Stomach (tissue), 9 donors: ENCODE results near the gene ATXN1. TPM values are rescaled to one million over a fixed set of nuclear protein-coding genes. Genes with fewer than 3 reads are reported as not detected.
A peak's percentile ranks its signal among the peaks of the same experiment; 100 is the strongest.

Source experiments
- DNase-seq, 2 donors: peaks; one replicate each; pipeline versions ENCODE4 v3.0.0 to v3.0.0-alpha.2; 2013 to 2019
- H3K27ac ChIP-seq, 5 donors: fragments of 200-600 bp in 4 of 5; sonication (generic) in 4 of 5; one replicate each; pipeline ENCODE4 v1.5.1; 2013 to 2019; ENCODE audit warnings: mild to moderate bottlenecking in 1 of 5, moderate library complexity in 1 of 5
- H3K27me3 ChIP-seq, 3 donors: fragments of 200-600 bp; sonication (generic); one replicate each; pipeline ENCODE4 v1.5.1; 2017 to 2019; ENCODE audit warnings: mixed run types in 1 of 3
- H3K36me3 ChIP-seq, 4 donors: fragments of 200-600 bp; sonication (generic); 1 replicate in 3 of 4; 2 replicates in 1 of 4; pipeline ENCODE4 v1.5.1; 2016 to 2019
- H3K4me1 ChIP-seq, 4 donors: fragments of 200-600 bp; sonication (generic); one replicate each; pipeline ENCODE4 v1.5.1; 2016 to 2019
- H3K4me3 ChIP-seq, 4 donors: fragments of 200-600 bp; sonication (generic) in 3 of 4; one replicate each; pipeline ENCODE4 v1.5.1; 2016 to 2019; ENCODE audit warnings: mild to moderate bottlenecking in 1 of 4
- H3K9me3 ChIP-seq, 4 donors: fragments of 200-600 bp; sonication (generic); one replicate each; pipeline ENCODE4 v1.5.1; 2016 to 2019
- EP300 ChIP-seq: sonication (generic); formaldehyde crosslinking; IDR thresholded peaks from one replicate; pipeline ENCODE4 v1.6.1; 2017; ENCODE audit warnings: antibody characterized with exemption
- POLR2A ChIP-seq, 4 donors: fragments of 450-650 bp; IDR thresholded peaks; one replicate each; pipeline ENCODE4 v1.6.1; 2016; ENCODE audit warnings: antibody characterized with exemption in 4 of 4, control low read depth in 2 of 4, mild to moderate bottlenecking in 1 of 4, moderate library complexity in 1 of 4
- POLR2AphosphoS5 ChIP-seq, 3 donors: sonication (generic); formaldehyde crosslinking; IDR thresholded peaks; one replicate each; pipeline ENCODE4 v1.6.1; 2016; ENCODE audit warnings: antibody characterized with exemption in 3 of 3
- WGBS, 5 donors: extraction: QIAGEN DNeasy Blood & Tissue Kit in 3 of 5; methylation state at CpG; one replicate each; pipeline versions ENCODE4 v1.1.5 to v1.1.7; 2013 to 2018; 5-methylcytosine and 5-hydroxymethylcytosine counted together
- intact Hi-C: fragments of 100-400 bp; cut with DNase I; formaldehyde crosslinking; loops from one replicate; pipeline ENCODE4 v1.15.1; 2023; ENCODE audit warnings: low total_unique reads
- polyA plus RNA-seq, 3 donors: library from polyadenylated mRNA; stranded (reverse); fragments of 200-250 nt; gene quantifications; one replicate each; pipeline ENCODE4 v1.2.3, GENCODE V29; 2013
- total RNA-seq, 5 donors: library from RNA; depleted of rRNA; stranded (reverse); fragments of >200 nt; gene quantifications; one replicate each; pipeline versions ENCODE4 v1.1.0 to v1.2.3, GENCODE V29; 2014 to 2016
- TF ChIP-seq, protein P1 (sequence below), 7 experiments: fragments of 450-650 bp in 4 of 7; fragments of 200-600 bp in 3 of 7; sonication (generic) in 3 of 7; IDR thresholded peaks; one replicate each; pipeline ENCODE4 v1.5.1; 2016 to 2019; ENCODE audit warnings: antibody characterized with exemption in 7 of 7, control low read depth in 2 of 7, mild to moderate bottlenecking in 1 of 7
- donor health status: healthy with polysubstance abuse.
- donor health status: Bipolar disorder and iron deficiency.
- donor health status: healthy.

Gene ATXN1
- total and polyA plus RNA-seq, 8 donors = 5.2 to 106 (median 39.0) TPM

DNA sequence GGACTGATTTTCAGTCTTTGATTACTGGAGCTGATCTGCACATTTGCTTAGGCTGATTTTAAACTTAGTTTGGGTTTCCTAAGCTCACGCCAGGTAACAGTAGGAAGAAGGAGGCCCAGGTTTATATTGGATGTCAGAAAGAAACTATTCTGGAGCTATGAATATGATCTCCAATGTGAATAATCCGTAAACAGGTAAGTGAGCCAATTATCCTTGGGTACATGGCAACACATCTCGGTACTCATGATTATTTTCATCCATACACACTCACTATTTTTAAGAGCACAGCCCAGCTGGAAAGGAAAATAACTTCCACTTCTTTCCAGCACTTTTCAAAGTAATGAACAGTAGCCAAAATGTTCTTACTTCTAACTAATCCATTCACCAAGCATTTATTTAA, 7.0 kb downstream of the ATXN1 start:
- DNase-seq = no peak
- H3K27me3 ChIP-seq = no peaks in the 10 kb centered on the region
- H3K36me3 ChIP-seq = peaks cover 0 to 11% (median 6%) of the 10 kb centered on the region in 4 donors
- no peaks in the 10 kb centered on the region for H3K9me3 ChIP-seq
- no peak for TF ChIP-seq POLR2A (IDR thresholded peaks at IDR 0.05)
- TF ChIP-seq, protein P1, sequence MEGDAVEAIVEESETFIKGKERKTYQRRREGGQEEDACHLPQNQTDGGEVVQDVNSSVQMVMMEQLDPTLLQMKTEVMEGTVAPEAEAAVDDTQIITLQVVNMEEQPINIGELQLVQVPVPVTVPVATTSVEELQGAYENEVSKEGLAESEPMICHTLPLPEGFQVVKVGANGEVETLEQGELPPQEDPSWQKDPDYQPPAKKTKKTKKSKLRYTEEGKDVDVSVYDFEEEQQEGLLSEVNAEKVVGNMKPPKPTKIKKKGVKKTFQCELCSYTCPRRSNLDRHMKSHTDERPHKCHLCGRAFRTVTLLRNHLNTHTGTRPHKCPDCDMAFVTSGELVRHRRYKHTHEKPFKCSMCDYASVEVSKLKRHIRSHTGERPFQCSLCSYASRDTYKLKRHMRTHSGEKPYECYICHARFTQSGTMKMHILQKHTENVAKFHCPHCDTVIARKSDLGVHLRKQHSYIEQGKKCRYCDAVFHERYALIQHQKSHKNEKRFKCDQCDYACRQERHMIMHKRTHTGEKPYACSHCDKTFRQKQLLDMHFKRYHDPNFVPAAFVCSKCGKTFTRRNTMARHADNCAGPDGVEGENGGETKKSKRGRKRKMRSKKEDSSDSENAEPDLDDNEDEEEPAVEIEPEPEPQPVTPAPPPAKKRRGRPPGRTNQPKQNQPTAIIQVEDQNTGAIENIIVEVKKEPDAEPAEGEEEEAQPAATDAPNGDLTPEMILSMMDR (IDR thresholded peaks at IDR 0.05) = no peak
- no peak for TF ChIP-seq POLR2AphosphoS5 (IDR thresholded peaks at IDR 0.05)
- TF ChIP-seq EP300 = no peak
- H3K27ac ChIP-seq = peak overlapping the region in 3 of 5 donors; percentile 7 to 37 (median 28)
- intact Hi-C loops = no loop called here
- peaks cover 35 to 100% (median 68%) of the 10 kb centered on the region in 4 donors for H3K4me1 ChIP-seq
- no peak overlapping the region for H3K4me3 ChIP-seq
- 52 to 72% (median 58%) methylated on average over 3 of the region's 3 CpGs for WGBS, 5 donors

DNA sequence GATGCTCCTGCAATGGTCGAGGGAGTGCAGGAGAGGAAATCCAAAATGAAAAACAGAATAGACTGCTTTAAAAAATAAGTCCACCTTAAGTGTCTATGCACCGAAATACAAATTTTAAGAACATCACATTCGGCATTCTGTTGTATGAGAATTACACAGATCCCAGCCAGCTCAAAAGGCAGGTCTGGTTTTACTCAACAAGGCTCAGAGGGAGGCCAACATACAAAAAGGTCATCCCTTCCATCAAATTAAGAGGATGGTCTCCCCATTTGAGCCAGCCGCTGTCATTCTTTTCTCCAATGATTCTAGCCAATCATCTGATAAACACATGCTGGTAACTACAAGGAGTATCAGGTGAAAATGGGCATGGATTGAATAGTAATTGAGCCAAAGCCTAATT, 7.9 kb downstream of the ATXN1 start:
- Histone ChIP-seq H3K27ac (peak overlapping the region in 2 of 5 donors; percentile 48 to 72), H3K27me3 (no peaks in the 10 kb centered on the region), H3K9me3 (no peaks in the 10 kb centered on the region), H3K4me1 (peaks cover 26 to 100% (median 64%) of the 10 kb centered on the region in 4 donors), H3K4me3 (no peak overlapping the region), H3K36me3 (peaks cover 0 to 13% (median 6%) of the 10 kb centered on the region in 4 donors)
- TF ChIP-seq EP300 (no peak), POLR2A (IDR thresholded peaks at IDR 0.05) (no peak), POLR2AphosphoS5 (IDR thresholded peaks at IDR 0.05) (no peak)
- TF ChIP-seq, protein P1 (IDR thresholded peaks at IDR 0.05) = no peak
- intact Hi-C loops = no loop called here
- WGBS, 5 donors = 82 to 95% (median 92%) methylated on average over 4 of the region's 4 CpGs
- DNase-seq = no peak

DNA sequence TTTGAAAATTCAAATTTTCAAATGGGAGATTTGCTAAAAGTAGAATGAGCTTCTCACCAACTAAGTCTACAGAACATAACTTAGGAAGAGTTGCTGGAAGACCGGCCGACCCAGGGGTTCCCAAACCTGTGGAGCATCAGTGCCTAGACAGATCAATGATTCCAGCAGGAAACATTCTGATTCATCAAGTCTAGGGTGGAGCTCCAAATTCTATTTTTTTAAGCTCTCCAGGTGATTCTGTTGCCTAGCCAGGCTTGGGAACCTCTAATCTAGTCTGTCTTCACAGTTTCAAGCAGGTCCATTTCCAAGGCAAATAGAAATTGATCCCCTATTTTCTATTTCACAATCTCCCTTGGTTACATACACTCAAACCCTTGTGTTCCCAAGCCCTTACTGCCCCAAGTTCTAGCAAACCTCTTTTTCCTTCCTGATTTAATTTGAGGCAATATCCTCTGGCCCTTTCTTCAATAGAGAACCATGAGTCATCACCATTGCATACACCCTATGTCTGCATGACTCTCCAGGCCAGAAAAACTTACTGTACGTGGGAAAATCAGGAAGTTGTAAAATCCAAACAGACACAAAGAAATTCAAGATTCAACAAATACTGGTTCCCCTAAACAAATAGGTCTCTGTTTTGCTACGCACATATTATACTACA, 8.9 kb downstream of the ATXN1 start:
- H3K36me3 ChIP-seq = peaks cover 0 to 13% (median 6%) of the 10 kb centered on the region in 4 donors
- intact Hi-C loops = no loop called here
- H3K27ac ChIP-seq = peak overlapping the region in 3 of 5 donors; percentile 11 to 72 (median 48)
- H3K9me3 ChIP-seq = no peaks in the 10 kb centered on the region
- DNase-seq = peak in 1 of 2 donors; percentile 65
- 63 to 75% (median 70%) methylated on average over 4 of the region's 4 CpGs for WGBS, 5 donors
- no peak overlapping the region for H3K4me3 ChIP-seq
- TF ChIP-seq POLR2AphosphoS5 (IDR thresholded peaks at IDR 0.05) = peak in 1 of 3 donors; percentile 39
- TF ChIP-seq, protein P1 (IDR thresholded peaks at IDR 0.05) = no peak
- H3K27me3 ChIP-seq = no peaks in the 10 kb centered on the region
- H3K4me1 ChIP-seq = peaks cover 27 to 100% (median 66%) of the 10 kb centered on the region in 4 donors

DNA sequence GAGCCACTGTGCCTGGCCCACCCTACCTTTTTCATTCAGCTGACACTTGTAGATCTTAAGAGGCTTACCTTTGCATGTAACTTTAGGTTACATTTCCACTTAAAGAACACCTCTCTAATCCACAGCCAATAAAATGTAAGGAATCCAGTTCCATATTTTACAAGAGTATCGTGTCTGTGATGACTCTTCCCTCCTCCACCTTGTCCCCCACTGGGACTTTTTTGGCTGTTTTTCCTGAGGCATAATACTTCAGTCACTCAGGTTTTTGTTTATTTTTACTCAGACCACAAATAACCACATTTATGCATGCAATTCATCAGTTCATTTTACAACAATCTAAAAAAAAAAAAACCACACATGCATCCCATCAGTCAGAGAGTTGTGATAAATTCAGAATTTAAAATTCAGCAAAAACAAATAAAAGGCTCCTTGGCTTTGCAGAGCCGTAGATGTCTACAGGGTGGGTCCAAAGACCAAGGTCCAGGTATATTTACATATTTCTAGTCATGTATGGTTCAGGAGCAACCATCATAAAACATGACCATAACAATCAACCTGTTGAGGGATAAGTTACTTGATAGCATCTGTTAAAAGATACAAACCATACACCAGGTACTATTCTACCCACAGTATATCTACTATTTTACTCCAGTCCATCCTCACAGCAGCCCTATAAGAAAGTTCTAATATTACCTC, 9.9 kb downstream of the ATXN1 start:
- 61 to 74% (median 65%) methylated on average over 2 of the region's 2 CpGs for WGBS, 5 donors
- Histone ChIP-seq H3K4me3 (no peak overlapping the region), H3K9me3 (no peaks in the 10 kb centered on the region), H3K36me3 (peaks cover 0 to 13% (median 6%) of the 10 kb centered on the region in 4 donors), H3K27me3 (no peaks in the 10 kb centered on the region), H3K4me1 (peaks cover 29 to 100% (median 71%) of the 10 kb centered on the region in 4 donors), H3K27ac (peak overlapping the region in 1 of 5 donors; percentile 72)
- no peak for DNase-seq
- intact Hi-C loops = no loop called here
- TF ChIP-seq EP300 = no peak
